Measurements from ENCODE around the gene ATP8B1.

- TF ChIP-seq CTCF (conservative IDR thresholded peaks at IDR 0.05 in 1 of 2, IDR thresholded peaks at IDR 0.05 in 1 of 2; ENCODE audit: low read depth in 1 of 2, low read length in 2 of 2) (no peak), EZH2 (IDR thresholded peaks at IDR 0.05; ENCODE audit: low read length, missing control alignments) (no peak)
These were observed 11.4 kb upstream of the ATP8B1 start for GRCh38 chr18:57814555-57814954.

Data from fibroblast of lung (primary cell).